ENCODE data around the gene RCBTB2.

RCBTB2 gene

GRCh38 chr13:48532506-48533499, at the start of gene RCBTB2:
TSS of gene RCBTB2 (minus strand) at chr13:48533080. CDS start at chr13:48521939, 11,141 bp downstream.
- in situ Hi-C loops (cut with HindIII; ENCODE audit: low sequenced_read_pairs): no loop called here

- in situ Hi-C loops (cut with HindIII; ENCODE audit: low sequenced_read_pairs): no loop called here
These were observed 49.2 kb upstream of the RCBTB2 start for GRCh38 chr13:48582084-48582483.

DNA sequence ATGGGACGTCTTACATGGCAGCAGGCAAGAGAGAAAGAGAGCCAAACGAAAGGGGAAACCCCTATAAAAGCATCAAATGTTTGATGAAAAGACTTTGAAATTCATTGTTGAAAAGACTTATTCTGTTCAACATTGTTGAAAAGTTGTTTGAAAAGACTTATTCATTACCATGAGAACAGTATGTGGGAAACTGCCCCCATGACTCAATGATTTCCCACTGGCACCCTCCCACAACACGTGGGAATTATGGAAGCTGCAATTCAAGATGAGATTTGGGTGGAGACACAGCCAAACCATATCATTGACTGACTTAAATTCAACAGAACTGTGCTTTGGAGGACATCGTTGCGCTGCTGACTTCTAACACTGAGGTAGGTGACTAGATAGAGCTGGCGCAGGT, 48.0 kb upstream of the RCBTB2 start:
- in situ Hi-C loops (cut with HindIII; ENCODE audit: low sequenced_read_pairs): no loop called here

- in situ Hi-C loops (cut with HindIII; ENCODE audit: low sequenced_read_pairs): no loop called here
These were observed 47.4 kb upstream of the RCBTB2 start for GRCh38 chr13:48580185-48580803.

DNA sequence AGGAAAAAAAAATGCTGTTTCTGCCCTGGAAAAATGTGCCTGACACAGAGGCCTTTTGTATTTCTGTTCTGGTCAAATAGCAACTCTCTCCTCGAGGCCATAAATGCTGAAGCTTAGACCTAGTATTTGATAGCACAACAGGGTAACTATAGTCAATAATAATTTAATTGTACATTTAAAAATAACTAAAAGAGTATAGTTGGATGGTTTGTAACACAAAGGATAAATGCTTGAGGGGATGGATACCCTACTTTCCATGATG, 47.0 kb upstream of the RCBTB2 start:
- in situ Hi-C loops (cut with HindIII; ENCODE audit: low sequenced_read_pairs): loop anchor here (10.0 kb wide), 1 partner anchor 85 kb away; no protein-coding TSS in a partner anchor

GRCh38 chr13:48579165-48579918, 46.5 kb upstream of the RCBTB2 start:
- in situ Hi-C loops (cut with HindIII; ENCODE audit: low sequenced_read_pairs): loop anchor here (10.0 kb wide), 1 partner anchor 85 kb away; no protein-coding TSS in a partner anchor

GRCh38 chr13:48578516-48579164, 45.8 kb upstream of the RCBTB2 start:
- in situ Hi-C loops (cut with HindIII; ENCODE audit: low sequenced_read_pairs): loop anchor here (10.0 kb wide), 1 partner anchor 84 kb away; no protein-coding TSS in a partner anchor

DNA sequence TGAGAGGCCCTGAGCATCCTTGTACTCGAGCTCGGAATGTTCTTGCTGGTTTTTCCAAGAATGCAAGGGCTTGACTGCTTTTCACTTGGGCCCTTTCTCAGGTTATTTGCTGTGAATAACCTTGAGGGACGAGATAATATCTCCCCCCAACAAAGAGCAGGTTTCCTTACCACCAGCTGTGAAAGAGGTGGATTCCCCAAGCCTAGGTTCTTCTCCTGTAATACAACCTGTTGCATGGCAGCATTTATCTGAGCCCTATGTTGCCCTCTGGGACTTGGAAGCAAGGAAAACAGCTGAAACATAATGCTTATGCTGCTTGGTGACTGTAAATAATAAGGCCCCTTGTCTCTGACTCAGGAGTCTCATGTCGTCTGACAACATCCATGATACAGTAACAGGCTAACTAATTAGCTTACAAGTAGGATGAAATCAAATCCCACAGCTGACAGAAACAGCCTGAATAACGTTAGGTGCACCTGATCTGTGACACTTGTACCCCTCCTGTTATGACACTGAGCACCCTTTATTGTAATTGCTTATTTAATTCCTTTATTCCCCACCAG, 43.6 kb upstream of the RCBTB2 start:
- in situ Hi-C loops (cut with HindIII; ENCODE audit: low sequenced_read_pairs): loop anchor here (10.0 kb wide), 1 partner anchor 82 kb away; no protein-coding TSS in a partner anchor

DNA sequence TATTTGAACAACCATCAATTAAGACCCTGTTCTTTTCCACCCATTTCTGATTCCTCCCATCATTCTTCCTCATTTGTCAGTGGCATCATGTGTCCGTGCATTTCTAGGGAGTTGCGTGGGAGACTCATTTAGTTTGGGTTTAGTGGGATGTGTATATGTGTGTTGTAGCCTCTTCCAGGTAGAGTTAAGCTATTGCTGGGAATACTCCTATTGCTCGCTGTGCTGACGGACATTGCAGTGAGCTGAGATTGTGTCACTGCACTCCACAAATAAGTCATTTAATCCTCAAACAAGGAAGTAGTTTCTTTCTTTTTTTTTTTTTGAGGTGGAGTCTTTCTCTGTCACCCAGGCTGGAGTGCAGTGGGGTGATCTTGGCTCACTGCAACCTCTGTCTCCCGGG, 42.2 kb upstream of the RCBTB2 start:
- in situ Hi-C loops (cut with HindIII; ENCODE audit: low sequenced_read_pairs): loop anchor here (10.0 kb wide), 1 partner anchor 80 kb away; no protein-coding TSS in a partner anchor

DNA sequence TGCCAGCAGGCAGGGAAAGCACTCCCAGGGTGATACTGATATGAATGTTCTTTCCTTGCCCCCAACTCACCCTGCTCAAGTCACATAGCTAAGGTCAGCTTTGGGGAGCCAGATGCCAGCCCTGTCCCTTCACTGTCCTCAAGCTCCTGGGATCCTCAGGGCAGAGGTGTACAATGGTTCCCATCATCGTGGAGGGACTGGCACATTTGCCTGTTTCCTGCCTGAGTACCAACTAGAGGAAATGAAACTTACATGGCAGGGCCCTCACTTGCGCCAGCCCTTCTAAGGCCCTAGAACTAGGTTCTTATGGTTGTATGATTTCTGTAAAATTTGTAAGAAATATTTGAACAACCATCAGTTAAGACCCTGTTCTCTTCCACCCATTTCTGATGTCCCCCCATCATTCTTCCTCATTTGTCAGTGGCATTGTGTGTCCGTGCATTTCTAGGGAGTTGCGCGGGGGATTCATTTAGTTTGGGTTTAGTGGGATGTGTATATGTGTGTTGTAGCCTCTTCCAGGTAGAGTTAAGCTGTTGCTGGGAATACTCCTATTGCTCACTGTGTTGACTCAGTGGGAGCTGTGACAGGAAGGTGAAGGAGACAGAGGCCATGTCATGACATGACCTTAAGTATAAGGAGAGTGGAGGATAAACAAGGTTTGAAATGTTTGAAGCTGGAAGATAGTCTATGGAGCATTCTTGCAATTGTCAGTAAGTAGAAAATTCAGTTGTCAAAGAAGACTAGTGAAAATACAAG, 41.3 kb upstream of the RCBTB2 start:
- in situ Hi-C loops (cut with HindIII; ENCODE audit: low sequenced_read_pairs): loop anchor here (10.0 kb wide), 1 partner anchor 79 kb away; no protein-coding TSS in a partner anchor

DNA sequence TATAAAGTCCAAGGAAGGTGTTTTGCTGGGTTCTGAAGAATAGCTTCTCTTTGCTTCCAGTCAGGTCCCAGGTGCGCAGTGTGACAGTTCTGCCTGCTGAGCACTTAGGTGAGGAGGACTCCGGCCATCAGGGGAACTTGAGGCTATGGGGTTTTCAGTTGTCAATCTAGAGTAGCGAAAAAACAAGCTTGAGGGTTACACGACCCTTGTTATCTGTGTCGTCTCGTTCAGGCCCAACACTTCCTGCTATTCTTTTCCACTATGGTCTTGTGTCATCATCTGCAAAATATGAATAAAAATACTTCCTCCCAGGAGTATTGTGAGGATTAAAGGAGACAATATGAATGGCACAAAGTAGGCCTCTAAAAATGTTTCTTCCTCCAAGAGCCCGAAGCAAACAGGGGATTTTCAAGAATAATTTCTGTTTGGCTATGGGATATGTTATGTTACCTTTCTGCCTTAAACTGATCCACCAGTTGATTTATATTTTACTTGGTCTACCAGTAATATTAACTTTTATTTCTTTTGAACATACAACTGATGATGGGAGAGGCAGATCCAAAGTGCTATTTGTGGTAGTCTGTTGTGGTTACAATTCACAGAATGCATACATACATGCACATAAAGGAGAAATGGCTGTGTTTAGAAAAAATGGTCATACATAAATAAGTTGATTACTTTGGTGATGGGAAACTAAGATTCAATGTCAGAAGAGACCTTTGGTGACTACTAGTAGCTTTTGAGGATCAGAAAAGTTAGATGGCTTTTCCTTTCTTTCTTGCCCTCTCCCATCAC, 40.5 kb upstream of the RCBTB2 start:
- in situ Hi-C loops (cut with HindIII; ENCODE audit: low sequenced_read_pairs): loop anchor here (10.0 kb wide), 1 partner anchor 79 kb away; no protein-coding TSS in a partner anchor

GRCh38 chr13:48571126-48571913, 38.4 kb upstream of the RCBTB2 start:
- in situ Hi-C loops (cut with HindIII; ENCODE audit: low sequenced_read_pairs): loop anchor here (10.0 kb wide), 1 partner anchor 77 kb away; no protein-coding TSS in a partner anchor

DNA sequence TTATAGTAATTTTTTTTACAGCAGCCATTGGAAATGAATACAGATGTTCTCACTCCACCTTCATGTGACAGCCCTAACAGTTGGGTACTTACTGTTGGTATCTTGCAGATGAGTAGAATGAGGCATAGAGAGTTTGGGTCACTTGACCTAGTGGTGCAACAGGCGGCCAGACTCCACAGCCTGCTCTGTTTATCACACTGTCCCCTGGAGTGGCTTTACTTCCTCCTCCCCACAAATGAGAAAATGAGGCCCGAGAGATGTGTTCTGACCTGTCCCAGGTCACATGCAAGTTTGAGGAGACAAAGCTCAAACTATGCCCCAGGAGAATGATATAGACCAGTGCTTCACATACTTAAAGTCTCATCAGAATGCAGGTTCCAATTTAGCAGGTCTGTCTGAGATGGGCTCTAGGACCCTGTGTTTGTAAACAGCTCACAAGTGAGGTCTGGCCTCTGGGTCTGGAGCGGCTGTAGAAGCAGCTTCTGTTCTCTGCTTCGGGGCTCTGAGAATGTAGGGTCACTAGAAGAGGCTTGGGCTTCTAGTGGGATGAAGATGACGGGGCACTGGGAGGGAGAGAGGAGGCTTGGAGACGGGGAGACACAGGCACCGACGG, 37.4 kb upstream of the RCBTB2 start:
- in situ Hi-C loops (cut with HindIII; ENCODE audit: low sequenced_read_pairs): loop anchor here (10.0 kb wide), 1 partner anchor 76 kb away; no protein-coding TSS in a partner anchor

DNA sequence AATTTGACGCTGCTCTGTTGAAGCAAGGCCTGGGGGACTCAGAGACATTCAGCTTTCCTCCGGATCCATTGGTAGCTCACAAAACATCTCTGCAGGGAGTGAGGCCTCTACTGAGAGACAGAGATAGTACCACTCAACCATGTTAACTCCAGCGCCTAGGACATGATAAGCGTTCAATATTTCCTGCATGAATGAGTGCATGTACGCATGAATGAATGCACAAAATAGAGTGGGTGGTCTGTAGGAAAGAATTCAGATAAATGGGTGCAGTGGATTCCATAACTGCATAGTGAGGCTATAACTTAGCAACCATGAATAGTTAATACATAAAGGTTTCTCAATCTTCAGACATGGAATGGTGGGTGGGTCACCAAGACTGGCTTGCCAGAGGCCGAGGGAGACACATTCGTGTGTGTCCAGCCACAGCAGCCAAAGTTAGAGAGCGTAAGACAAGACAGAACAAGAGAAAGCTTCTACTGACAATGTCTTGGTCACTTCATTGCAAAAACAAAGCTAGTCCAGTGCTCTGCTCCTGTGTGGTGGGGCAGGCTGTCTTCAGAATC, 36.3 kb upstream of the RCBTB2 start:
- in situ Hi-C loops (cut with HindIII; ENCODE audit: low sequenced_read_pairs): no loop called here

- in situ Hi-C loops (cut with HindIII; ENCODE audit: low sequenced_read_pairs): no loop called here
These were observed 35.7 kb upstream of the RCBTB2 start for GRCh38 chr13:48568370-48569103.

All from endothelial cell of hepatic sinusoid (primary cell).